Vagina (tissue), 2 donors: ENCODE results near the gene CDK6. TPM values are rescaled to one million over a fixed set of nuclear protein-coding genes. Genes with fewer than 3 reads are reported as not detected.

ENCODE experiments used
- DNase-seq, 2 donors: peaks; one replicate each; pipeline ENCODE4 v3.0.0-alpha.2; 2017; ENCODE audit errors: extremely low spot score in 2 of 2
- H3K27ac ChIP-seq: fragments of 200-600 bp; sonication (generic); one replicate; pipeline ENCODE4 v1.5.1; 2019
- H3K27me3 ChIP-seq: fragments of 200-600 bp; sonication (generic); one replicate; pipeline ENCODE4 v1.5.1; 2019
- H3K36me3 ChIP-seq, 2 donors: fragments of 200-600 bp; sonication (generic); one replicate each; pipeline ENCODE4 v1.5.1; 2017 to 2019
- H3K4me1 ChIP-seq: fragments of 200-600 bp; sonication (generic); one replicate; pipeline ENCODE4 v1.5.1; 2019
- H3K4me3 ChIP-seq, 2 donors: fragments of 200-600 bp; sonication (generic); 1 replicate in 1 of 2; 2 replicates in 1 of 2; pipeline ENCODE4 v1.5.1; 2016 to 2019
- H3K9me3 ChIP-seq: fragments of 200-600 bp; sonication (generic); one replicate; pipeline ENCODE4 v1.5.1; 2019
- POLR2A ChIP-seq, 2 donors: fragments of 450-650 bp; IDR thresholded peaks; one replicate each; pipeline ENCODE4 v1.6.1; 2017; ENCODE audit warnings: antibody characterized with exemption in 2 of 2, mild to moderate bottlenecking in 2 of 2, moderate library complexity in 2 of 2
- POLR2AphosphoS5 ChIP-seq, 2 donors: sonication (generic); formaldehyde crosslinking; IDR thresholded peaks; one replicate each; pipeline ENCODE4 v1.9.0; 2017; ENCODE audit warnings: antibody characterized with exemption in 2 of 2, mild to moderate bottlenecking in 2 of 2, low read depth in 1 of 2; ENCODE audit not compliant: insufficient read depth in 1 of 2
- intact Hi-C: fragments of 100-400 bp; cut with DNase I; formaldehyde crosslinking; loops from one replicate; pipeline ENCODE4 v1.15.1; 2023
- total RNA-seq: library from RNA; depleted of rRNA; stranded (reverse); fragments of >200 nt; gene quantifications from one replicate; pipeline ENCODE4 v1.2.3, GENCODE V29; 2016
- TF ChIP-seq, protein P1 (sequence below), 3 experiments: fragments of 450-650 bp in 2 of 3; fragments of 200-600 bp in 1 of 3; sonication (generic) in 1 of 3; IDR thresholded peaks; one replicate each; pipeline ENCODE4 v1.5.1; 2017 to 2019; ENCODE audit warnings: antibody characterized with exemption in 3 of 3, mild to moderate bottlenecking in 2 of 3, moderate library complexity in 2 of 3

Gene CDK6
- total RNA-seq, 1 donor from 2014 or later, result 20.6 TPM

- Histone ChIP-seq H3K4me3 (no peak overlapping the region), H3K36me3 (no peaks in the 10 kb centered on the region), H3K4me1 (no peaks in the 10 kb centered on the region), H3K9me3 (no peaks in the 10 kb centered on the region), H3K27ac (no peak overlapping the region), H3K27me3 (no peaks in the 10 kb centered on the region)
- intact Hi-C loops, result no loop called here
- TF ChIP-seq, protein P1, sequence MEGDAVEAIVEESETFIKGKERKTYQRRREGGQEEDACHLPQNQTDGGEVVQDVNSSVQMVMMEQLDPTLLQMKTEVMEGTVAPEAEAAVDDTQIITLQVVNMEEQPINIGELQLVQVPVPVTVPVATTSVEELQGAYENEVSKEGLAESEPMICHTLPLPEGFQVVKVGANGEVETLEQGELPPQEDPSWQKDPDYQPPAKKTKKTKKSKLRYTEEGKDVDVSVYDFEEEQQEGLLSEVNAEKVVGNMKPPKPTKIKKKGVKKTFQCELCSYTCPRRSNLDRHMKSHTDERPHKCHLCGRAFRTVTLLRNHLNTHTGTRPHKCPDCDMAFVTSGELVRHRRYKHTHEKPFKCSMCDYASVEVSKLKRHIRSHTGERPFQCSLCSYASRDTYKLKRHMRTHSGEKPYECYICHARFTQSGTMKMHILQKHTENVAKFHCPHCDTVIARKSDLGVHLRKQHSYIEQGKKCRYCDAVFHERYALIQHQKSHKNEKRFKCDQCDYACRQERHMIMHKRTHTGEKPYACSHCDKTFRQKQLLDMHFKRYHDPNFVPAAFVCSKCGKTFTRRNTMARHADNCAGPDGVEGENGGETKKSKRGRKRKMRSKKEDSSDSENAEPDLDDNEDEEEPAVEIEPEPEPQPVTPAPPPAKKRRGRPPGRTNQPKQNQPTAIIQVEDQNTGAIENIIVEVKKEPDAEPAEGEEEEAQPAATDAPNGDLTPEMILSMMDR (IDR thresholded peaks at IDR 0.05), result no peak
- TF ChIP-seq POLR2A (IDR thresholded peaks at IDR 0.05) (no peak), POLR2AphosphoS5 (IDR thresholded peaks at IDR 0.05; ENCODE audit: insufficient read depth in 1 of 2, low read depth in 1 of 2) (no peak)
- DNase-seq, result no peak
These were observed 12.1 kb upstream of the CDK6 start for GRCh38 chr7:92848441-92848840.

- DNase-seq, result no peak
- no peak overlapping the region for H3K4me3 ChIP-seq
- intact Hi-C loops, result no loop called here
- H3K27me3 ChIP-seq, result no peaks in the 10 kb centered on the region
- no peaks in the 10 kb centered on the region for H3K9me3 ChIP-seq
- no peaks in the 10 kb centered on the region for H3K36me3 ChIP-seq
- TF ChIP-seq, protein P1 (IDR thresholded peaks at IDR 0.05), result no peak
- no peak for TF ChIP-seq POLR2A (IDR thresholded peaks at IDR 0.05)
- no peak for TF ChIP-seq POLR2AphosphoS5 (IDR thresholded peaks at IDR 0.05; ENCODE audit: insufficient read depth in 1 of 2, low read depth in 1 of 2)
- no peaks in the 10 kb centered on the region for H3K4me1 ChIP-seq
- no peak overlapping the region for H3K27ac ChIP-seq
These were observed 10.9 kb upstream of the CDK6 start for GRCh38 chr7:92847305-92847704.

- intact Hi-C loops, result no loop called here
- no peak for TF ChIP-seq POLR2AphosphoS5 (IDR thresholded peaks at IDR 0.05; ENCODE audit: insufficient read depth in 1 of 2, low read depth in 1 of 2)
- TF ChIP-seq, protein P1 (IDR thresholded peaks at IDR 0.05), result no peak
- no peak for TF ChIP-seq POLR2A (IDR thresholded peaks at IDR 0.05)
- no peak for DNase-seq
- no peaks in the 10 kb centered on the region for H3K36me3 ChIP-seq
- no peak overlapping the region for H3K27ac ChIP-seq
- no peaks in the 10 kb centered on the region for H3K4me1 ChIP-seq
- H3K27me3 ChIP-seq, result no peaks in the 10 kb centered on the region
- no peaks in the 10 kb centered on the region for H3K9me3 ChIP-seq
- H3K4me3 ChIP-seq, result no peak overlapping the region
These were observed 9.4 kb upstream of the CDK6 start for GRCh38 chr7:92845736-92846135.

- H3K4me3 ChIP-seq, result no peak overlapping the region
- no peaks in the 10 kb centered on the region for H3K27me3 ChIP-seq
- no peaks in the 10 kb centered on the region for H3K9me3 ChIP-seq
- H3K36me3 ChIP-seq, result no peaks in the 10 kb centered on the region
- intact Hi-C loops, result no loop called here
- H3K4me1 ChIP-seq, result no peaks in the 10 kb centered on the region
- no peak overlapping the region for H3K27ac ChIP-seq
- DNase-seq, result no peak
- TF ChIP-seq POLR2AphosphoS5 (IDR thresholded peaks at IDR 0.05; ENCODE audit: insufficient read depth in 1 of 2, low read depth in 1 of 2) (no peak), POLR2A (IDR thresholded peaks at IDR 0.05) (no peak)
- TF ChIP-seq, protein P1 (IDR thresholded peaks at IDR 0.05), result no peak
These were observed 7.4 kb upstream of the CDK6 start for GRCh38 chr7:92843781-92844180.

- no peak for DNase-seq
- no peaks in the 10 kb centered on the region for H3K27me3 ChIP-seq
- no peak overlapping the region for H3K27ac ChIP-seq
- H3K36me3 ChIP-seq, result no peaks in the 10 kb centered on the region
- H3K4me1 ChIP-seq, result no peaks in the 10 kb centered on the region
- H3K4me3 ChIP-seq, result no peak overlapping the region
- intact Hi-C loops, result no loop called here
- no peaks in the 10 kb centered on the region for H3K9me3 ChIP-seq
- no peak for TF ChIP-seq POLR2AphosphoS5 (IDR thresholded peaks at IDR 0.05; ENCODE audit: insufficient read depth in 1 of 2, low read depth in 1 of 2)
These were observed 6.8 kb upstream of the CDK6 start for GRCh38 chr7:92843034-92843760.
